ENCODE results near the gene GNA14. TPM values are rescaled to one million over a fixed set of nuclear protein-coding genes. Genes with fewer than 3 reads are reported as not detected.

Gene GNA14
- total RNA-seq, 1 donor from 2014 or later: 0.32 TPM

DNA sequence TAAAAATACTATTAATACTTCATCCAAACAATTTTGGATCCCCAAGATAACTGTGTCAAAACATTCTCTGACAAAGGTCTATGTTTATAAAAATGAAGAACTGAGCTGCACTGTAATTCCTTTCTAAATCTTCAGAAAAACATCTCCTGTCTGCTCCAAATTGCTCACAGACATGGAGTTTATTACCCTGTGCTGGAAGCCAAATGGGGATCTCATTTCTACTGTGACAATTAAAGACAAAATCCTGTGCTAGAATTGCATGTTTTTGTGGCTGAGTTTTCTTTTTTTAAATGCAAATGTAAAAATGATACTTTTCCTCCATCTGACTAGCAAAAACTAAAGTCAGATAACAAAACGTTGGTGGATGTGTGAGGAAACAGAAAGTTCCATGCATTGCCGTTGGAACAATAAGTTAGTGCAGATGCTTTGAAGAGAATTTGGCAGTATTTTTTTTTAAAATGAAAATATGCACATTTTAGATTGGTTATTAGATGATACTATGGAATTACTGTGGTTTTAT is 93.5 kb downstream of the GNA14 start:
- Mint-ChIP-seq H3K27me3 (ENCODE audit: unreplicated experiment) (no peaks in the 10 kb centered on the region), H3K27ac (ENCODE audit: unreplicated experiment) (no peak overlapping the region), H3K9me3 (ENCODE audit: unreplicated experiment) (no peaks in the 10 kb centered on the region), H3K36me3 (ENCODE audit: unreplicated experiment) (no peaks in the 10 kb centered on the region), H3K4me3 (ENCODE audit: unreplicated experiment) (no peak overlapping the region), H3K4me1 (ENCODE audit: low read depth, unreplicated experiment) (no peaks in the 10 kb centered on the region)
- DNase-seq: no peak
- TF ChIP-seq, protein P1, sequence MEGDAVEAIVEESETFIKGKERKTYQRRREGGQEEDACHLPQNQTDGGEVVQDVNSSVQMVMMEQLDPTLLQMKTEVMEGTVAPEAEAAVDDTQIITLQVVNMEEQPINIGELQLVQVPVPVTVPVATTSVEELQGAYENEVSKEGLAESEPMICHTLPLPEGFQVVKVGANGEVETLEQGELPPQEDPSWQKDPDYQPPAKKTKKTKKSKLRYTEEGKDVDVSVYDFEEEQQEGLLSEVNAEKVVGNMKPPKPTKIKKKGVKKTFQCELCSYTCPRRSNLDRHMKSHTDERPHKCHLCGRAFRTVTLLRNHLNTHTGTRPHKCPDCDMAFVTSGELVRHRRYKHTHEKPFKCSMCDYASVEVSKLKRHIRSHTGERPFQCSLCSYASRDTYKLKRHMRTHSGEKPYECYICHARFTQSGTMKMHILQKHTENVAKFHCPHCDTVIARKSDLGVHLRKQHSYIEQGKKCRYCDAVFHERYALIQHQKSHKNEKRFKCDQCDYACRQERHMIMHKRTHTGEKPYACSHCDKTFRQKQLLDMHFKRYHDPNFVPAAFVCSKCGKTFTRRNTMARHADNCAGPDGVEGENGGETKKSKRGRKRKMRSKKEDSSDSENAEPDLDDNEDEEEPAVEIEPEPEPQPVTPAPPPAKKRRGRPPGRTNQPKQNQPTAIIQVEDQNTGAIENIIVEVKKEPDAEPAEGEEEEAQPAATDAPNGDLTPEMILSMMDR (IDR thresholded peaks at IDR 0.05; ENCODE audit: partially characterized antibody, unreplicated experiment): no peak

DNA sequence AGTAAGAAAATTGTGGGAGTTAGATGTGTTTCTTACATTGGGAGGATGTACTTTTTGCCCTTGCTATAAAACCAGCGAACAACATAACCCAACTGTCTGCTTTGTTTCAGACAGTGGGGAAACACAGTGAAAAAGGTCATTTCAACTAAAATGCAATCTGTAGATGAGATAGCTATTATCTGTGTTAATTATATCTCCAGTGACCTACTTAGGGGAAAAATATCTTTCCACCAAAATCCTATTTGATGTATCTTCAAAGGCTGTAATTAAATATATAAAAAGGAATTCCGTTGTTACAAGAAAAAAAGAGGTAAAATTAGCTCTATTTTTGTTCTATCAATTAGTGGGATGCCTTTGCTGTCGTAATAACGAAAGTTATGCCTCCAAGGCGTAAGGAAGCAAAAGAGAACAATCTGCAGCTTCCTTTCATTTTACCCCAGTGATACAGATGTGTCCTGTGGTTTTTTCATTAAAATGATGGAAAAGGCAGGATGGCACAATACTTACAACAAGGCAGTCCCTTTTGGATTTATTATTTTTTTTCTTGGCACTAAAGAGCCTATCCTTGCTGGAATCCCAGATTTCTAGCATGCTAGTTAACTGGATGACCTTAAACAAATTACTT is 100.9 kb downstream of the GNA14 start:
- Mint-ChIP-seq H3K27ac (ENCODE audit: unreplicated experiment) (no peak overlapping the region), H3K9me3 (ENCODE audit: unreplicated experiment) (peaks cover 2% of the 10 kb centered on the region), H3K4me1 (ENCODE audit: low read depth, unreplicated experiment) (no peaks in the 10 kb centered on the region), H3K27me3 (ENCODE audit: unreplicated experiment) (no peaks in the 10 kb centered on the region), H3K36me3 (ENCODE audit: unreplicated experiment) (peaks cover 6% of the 10 kb centered on the region), H3K4me3 (ENCODE audit: unreplicated experiment) (no peak overlapping the region)
- TF ChIP-seq, protein P1 (IDR thresholded peaks at IDR 0.05; ENCODE audit: partially characterized antibody, unreplicated experiment): no peak
- DNase-seq: no peak

DNA sequence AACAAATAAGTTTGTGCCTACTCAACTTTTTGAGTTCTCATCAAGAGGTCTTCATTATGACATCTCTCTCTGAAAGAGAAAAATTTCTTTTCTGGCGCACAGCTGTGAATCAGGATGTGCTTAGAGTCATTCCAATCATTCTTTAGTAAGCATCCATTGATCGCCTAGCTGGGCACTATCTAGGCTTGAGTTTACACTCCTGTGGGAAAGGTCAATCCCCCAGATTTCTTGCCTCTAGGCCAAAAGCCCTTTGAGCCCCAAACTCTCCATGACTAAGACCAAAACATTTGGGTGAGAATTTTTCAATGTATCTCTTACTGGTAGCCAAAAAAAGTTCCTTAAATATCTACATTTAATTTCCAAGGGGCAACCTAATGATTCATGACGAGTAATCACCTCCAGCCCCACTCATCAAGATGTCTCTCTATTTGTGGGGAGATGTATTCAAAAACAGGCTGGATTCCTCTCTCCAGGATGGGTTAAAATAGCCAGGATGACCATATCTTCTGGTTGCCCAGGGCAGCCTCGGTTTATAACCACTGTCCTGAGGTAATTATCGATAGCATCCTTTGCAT is 101.7 kb downstream of the GNA14 start:
- no peak for DNase-seq
- H3K36me3 Mint-ChIP-seq (ENCODE audit: unreplicated experiment): peaks cover 13% of the 10 kb centered on the region
- TF ChIP-seq, protein P1 (IDR thresholded peaks at IDR 0.05; ENCODE audit: partially characterized antibody, unreplicated experiment): no peak
- no peaks in the 10 kb centered on the region for H3K4me1 Mint-ChIP-seq (ENCODE audit: low read depth, unreplicated experiment)
- H3K4me3 Mint-ChIP-seq (ENCODE audit: unreplicated experiment): no peak overlapping the region
- no peak overlapping the region for H3K27ac Mint-ChIP-seq (ENCODE audit: unreplicated experiment)
- peaks cover 8% of the 10 kb centered on the region for H3K9me3 Mint-ChIP-seq (ENCODE audit: unreplicated experiment)
- no peaks in the 10 kb centered on the region for H3K27me3 Mint-ChIP-seq (ENCODE audit: unreplicated experiment)

DNA sequence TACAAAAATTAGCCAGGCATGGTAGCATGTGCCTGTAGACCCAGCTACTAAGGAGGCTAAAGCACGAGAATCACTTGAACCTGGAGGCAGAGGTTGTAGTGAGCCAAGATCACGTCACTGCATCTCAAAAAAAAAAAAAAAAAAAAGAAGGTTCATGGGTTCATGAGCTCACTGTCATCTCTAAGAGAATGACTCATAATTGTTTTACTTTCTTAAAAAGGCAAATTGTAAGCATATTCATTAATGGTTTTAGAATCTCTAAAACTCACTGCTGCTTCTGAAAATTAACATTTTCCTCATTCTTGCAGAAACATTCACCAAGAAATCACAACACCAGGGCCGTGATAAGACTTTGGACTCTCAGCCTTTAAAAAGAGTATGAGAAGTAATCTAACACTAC is 103.6 kb downstream of the GNA14 start:
- Mint-ChIP-seq H3K36me3 (ENCODE audit: unreplicated experiment) (peaks cover 23% of the 10 kb centered on the region), H3K9me3 (ENCODE audit: unreplicated experiment) (peaks cover 15% of the 10 kb centered on the region), H3K27ac (ENCODE audit: unreplicated experiment) (no peak overlapping the region), H3K4me1 (ENCODE audit: low read depth, unreplicated experiment) (no peaks in the 10 kb centered on the region), H3K4me3 (ENCODE audit: unreplicated experiment) (no peak overlapping the region), H3K27me3 (ENCODE audit: unreplicated experiment) (peaks cover 1% of the 10 kb centered on the region)
- TF ChIP-seq, protein P1 (IDR thresholded peaks at IDR 0.05; ENCODE audit: partially characterized antibody, unreplicated experiment): no peak
- DNase-seq: no peak

DNA sequence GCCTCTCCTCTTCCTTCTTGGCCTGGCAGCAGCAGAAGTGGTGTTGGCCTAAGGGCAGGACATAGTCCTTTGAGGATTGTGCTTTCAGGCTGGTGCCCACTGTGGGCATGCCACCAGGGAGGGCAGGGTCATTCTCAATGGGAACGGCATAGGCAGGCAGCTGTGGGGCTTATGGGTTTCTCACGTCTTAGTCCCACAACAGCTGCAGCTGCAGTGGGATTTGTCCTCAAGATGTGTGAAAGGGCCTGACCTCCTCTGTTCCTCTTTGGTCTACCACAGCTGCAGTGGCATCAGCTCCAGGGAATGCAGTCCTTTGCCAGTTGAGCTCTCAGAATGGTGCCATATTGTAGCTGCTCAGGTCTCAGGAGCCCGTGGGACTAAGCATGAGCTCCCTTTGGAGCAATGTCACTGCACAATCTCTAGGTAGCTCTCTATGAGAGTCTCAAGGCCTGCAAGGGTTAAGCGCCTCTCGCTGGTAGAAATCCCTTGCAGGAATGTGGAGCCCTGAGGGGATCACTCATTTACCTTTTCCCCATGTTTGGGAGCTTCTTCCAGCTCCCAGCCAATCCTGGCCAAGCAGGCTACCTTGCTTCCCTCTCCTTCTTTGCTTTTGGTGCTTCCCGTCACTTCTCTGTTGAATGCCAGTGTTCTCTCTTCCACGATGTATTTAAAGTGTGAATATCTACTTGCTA is 104.8 kb downstream of the GNA14 start:
- H3K4me3 Mint-ChIP-seq (ENCODE audit: unreplicated experiment): no peak overlapping the region
- H3K27ac Mint-ChIP-seq (ENCODE audit: unreplicated experiment): no peak overlapping the region
- H3K4me1 Mint-ChIP-seq (ENCODE audit: low read depth, unreplicated experiment): no peaks in the 10 kb centered on the region
- TF ChIP-seq, protein P1 (IDR thresholded peaks at IDR 0.05; ENCODE audit: partially characterized antibody, unreplicated experiment): no peak
- H3K9me3 Mint-ChIP-seq (ENCODE audit: unreplicated experiment): peaks cover 15% of the 10 kb centered on the region
- H3K27me3 Mint-ChIP-seq (ENCODE audit: unreplicated experiment): peaks cover 1% of the 10 kb centered on the region
- H3K36me3 Mint-ChIP-seq (ENCODE audit: unreplicated experiment): peaks cover 23% of the 10 kb centered on the region
- DNase-seq: no peak

Data from glutamatergic neuron (in vitro differentiated cells).